Thymus (tissue), 11 donors: ENCODE measurements around the gene FAM117A. TPM values are rescaled to one million over a fixed set of nuclear protein-coding genes. Genes with fewer than 3 reads are reported as not detected.

Experiments used
- DNase-seq, 9 donors: peaks; one replicate each; pipeline ENCODE4 v3.0.0-alpha.2; 2013; ENCODE audit warnings: low spot score in 9 of 9, low read depth in 6 of 9, missing footprints in 1 of 9
- H3K27ac ChIP-seq, 2 donors: one replicate each; pipeline ENCODE4 v1.5.1; 2013; ENCODE audit warnings: control low read depth in 1 of 2, low read depth in 1 of 2, low read length in 1 of 2, mild to moderate bottlenecking in 1 of 2, moderate library complexity in 1 of 2
- H3K27me3 ChIP-seq, 2 donors: one replicate each; pipeline ENCODE4 v1.5.1; 2013; ENCODE audit warnings: low read length in 1 of 2; ENCODE audit not compliant: control insufficient read depth in 2 of 2, insufficient read depth in 1 of 2
- H3K36me3 ChIP-seq, 2 donors: one replicate each; pipeline ENCODE4 v1.5.1; 2013; ENCODE audit warnings: low read length in 1 of 2, mild to moderate bottlenecking in 1 of 2, moderate library complexity in 1 of 2; ENCODE audit not compliant: control insufficient read depth in 2 of 2, insufficient read depth in 2 of 2
- H3K4me1 ChIP-seq, 2 donors: one replicate each; pipeline ENCODE4 v1.5.1; 2013; ENCODE audit warnings: low read length in 2 of 2; ENCODE audit not compliant: control insufficient read depth in 2 of 2, insufficient read depth in 2 of 2
- H3K4me3 ChIP-seq, 2 donors: one replicate each; pipeline ENCODE4 v1.5.1; 2013; ENCODE audit warnings: low read length in 2 of 2, control low read depth in 1 of 2, mild to moderate bottlenecking in 1 of 2
- H3K9me3 ChIP-seq, 2 donors: one replicate each; pipeline ENCODE4 v1.5.1; 2013; ENCODE audit warnings: low read length in 1 of 2, mild to moderate bottlenecking in 1 of 2; ENCODE audit not compliant: control insufficient read depth in 2 of 2, insufficient read depth in 1 of 2
- WGBS: extraction: QIAGEN DNeasy Blood & Tissue Kit; methylation state at CpG from one replicate; pipeline ENCODE4 v1.1.7; 2013; 5-methylcytosine and 5-hydroxymethylcytosine counted together
- polyA plus RNA-seq: library from polyadenylated mRNA; stranded (reverse); fragments of 200-250 nt; gene quantifications from one replicate; pipeline ENCODE4 v1.2.3, GENCODE V29; 2013
- total RNA-seq: library from RNA; stranded (reverse); fragments of 120-200 nt; gene quantifications from one replicate; pipeline ENCODE4 v1.2.4, GENCODE V29; 2013
- donor health status: healthy.

Gene FAM117A
- total and polyA plus RNA-seq, 2 donors = 10.3 to 13.6 TPM

DNA sequence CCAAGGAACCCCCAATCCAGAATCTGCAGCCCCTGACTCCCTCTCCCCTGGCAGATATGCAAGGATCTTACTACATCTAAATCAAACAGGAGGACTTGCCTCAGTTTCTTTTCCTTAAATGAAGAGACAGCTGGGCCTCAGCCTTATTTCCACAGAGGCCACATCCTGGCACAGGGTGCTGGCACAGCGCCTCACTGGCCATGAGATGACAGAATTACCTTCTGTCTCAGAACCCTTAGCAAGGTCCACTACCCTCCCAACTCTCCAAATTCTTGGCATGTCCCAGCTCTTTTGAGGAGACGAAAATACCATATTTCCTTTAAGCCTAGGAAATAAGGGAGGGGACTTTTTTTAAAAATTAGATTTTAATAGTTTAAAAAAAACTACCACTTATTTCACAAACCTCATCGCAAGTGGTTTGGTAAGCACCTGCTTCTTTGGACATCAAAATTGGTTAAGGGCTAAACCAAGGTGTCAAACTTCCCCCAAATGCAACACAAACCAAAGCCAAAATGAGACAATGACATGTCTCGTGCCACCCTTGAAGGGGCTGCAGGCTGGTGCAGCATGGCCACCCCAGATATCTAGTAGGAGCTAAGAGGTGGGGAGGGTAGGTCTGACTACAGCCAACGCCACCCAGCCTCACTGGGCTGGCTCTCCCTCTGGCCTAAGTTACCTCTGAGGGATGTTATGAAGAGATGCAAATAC, 25.3 kb downstream of the FAM117A start:
- Histone ChIP-seq H3K4me3 (peak overlapping the region in 1 of 2 donors; percentile 51), H3K4me1 (peaks cover 62 to 71% of the 10 kb centered on the region in 2 donors), H3K27me3 (no peaks in the 10 kb centered on the region), H3K36me3 (peaks cover 0 to 3% of the 10 kb centered on the region in 2 donors), H3K9me3 (no peaks in the 10 kb centered on the region), H3K27ac (peak overlapping the region; percentile 93 to 99)
- no peak for DNase-seq
- WGBS = 83% methylated on average over 5 of the region's 5 CpGs

DNA sequence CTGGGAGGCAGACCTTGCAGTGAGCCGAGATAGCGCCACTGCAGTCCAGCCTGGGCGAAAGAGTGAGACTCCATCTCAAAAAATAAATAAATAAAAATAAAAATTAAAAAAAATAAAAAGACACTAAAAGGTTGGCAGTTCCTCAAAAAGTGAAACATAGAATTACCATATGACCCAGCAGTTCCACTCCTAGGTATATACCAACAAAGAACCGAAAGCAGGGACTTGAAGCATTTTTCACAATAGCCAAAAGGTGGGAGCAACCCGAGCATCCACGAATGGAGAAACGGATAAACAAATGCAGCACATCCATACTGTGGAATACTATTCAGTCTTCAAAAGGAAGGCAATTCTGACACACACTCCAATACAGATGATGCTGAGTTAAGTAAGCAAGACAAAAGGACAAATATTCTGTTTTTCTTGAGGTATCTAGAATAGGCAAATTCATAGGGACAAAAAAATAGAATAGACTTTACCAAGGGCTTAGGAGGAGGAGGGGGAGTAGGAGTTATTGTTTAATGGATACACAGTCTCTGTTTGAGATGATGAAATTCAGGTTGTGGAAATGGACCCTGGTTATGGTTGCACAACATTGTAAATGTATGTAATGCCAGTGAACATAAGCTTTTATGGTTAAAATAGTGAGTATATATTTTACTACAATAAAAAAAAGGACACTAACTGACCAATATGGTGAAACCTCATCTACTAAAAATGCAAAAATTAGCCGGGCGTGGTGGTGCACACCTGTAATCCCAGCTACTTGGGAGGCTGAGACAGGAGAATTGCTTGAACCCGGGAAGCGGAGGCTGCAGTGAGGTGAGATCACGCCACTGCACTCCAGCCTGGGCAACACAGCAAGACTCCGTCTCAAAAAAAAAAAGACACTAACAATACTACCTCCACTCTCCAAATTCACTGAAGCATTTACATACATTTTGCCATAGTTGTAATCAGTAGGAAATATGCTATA, 29.1 kb downstream of the FAM117A start:
- no peak overlapping the region for H3K27ac ChIP-seq
- DNase-seq = no peak
- H3K4me1 ChIP-seq = peaks cover 38 to 44% of the 10 kb centered on the region in 2 donors
- H3K27me3 ChIP-seq = no peaks in the 10 kb centered on the region
- no peak overlapping the region for H3K4me3 ChIP-seq
- H3K36me3 ChIP-seq = peaks cover 12% of the 10 kb centered on the region in 2 donors
- WGBS = 97% methylated on average over 13 of the region's 13 CpGs
- no peaks in the 10 kb centered on the region for H3K9me3 ChIP-seq

DNA sequence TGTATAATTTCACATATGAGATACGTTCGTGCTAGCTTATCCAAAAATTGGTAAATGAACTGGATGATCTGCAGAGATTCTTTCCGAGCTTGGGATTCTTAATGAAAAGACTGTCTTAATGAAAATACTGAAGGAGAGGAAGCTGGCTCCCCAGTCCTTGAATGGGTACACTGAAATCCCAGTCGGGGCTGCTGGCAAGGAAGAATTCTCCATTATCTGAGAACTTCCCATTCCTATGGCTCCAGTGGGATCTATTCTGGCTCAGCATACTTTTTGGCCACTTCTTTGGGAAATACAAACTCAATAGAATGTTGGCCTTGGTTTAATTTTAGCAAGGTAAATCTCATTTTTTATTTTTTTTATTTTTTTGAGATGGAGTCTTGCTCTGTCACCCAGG, 32.5 kb downstream of the FAM117A start:
- Histone ChIP-seq H3K36me3 (peaks cover 13 to 25% of the 10 kb centered on the region in 2 donors), H3K27me3 (no peaks in the 10 kb centered on the region), H3K9me3 (no peaks in the 10 kb centered on the region), H3K4me3 (no peak overlapping the region), H3K27ac (no peak overlapping the region), H3K4me1 (peaks cover 12 to 25% of the 10 kb centered on the region in 2 donors)
- no peak for DNase-seq
- 95% methylated on average over 4 of the region's 4 CpGs for WGBS

DNA sequence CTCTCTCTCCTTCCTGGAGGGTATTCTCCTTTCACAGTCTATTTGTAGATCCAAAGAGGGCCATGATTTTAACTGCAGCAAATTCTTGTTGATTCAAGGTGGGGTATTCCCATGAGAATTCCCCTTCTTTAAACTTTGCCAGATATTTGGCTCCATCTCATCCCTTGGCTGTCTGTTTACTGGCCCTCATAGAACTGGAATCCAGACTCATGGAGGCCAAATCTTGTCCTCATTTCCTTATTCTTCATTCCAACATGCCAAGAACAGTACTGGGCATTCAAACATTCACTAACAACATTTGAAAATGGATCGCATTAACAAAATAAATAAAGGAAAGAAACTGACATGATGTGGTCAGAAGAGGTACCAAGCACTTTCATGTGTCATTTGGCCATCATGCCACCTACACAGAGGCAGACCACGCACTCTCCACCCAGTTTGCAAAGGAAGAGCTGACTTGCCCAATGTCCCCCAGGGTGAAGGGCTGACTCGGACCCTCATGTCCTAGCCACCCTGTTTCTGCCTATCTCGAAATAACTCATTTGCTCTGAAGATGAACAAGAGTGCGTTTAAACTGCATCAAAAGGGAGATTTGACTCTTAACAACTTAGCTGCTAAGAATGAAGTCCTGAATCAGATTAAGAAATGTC, 33.0 kb downstream of the FAM117A start:
- WGBS = 96% methylated on average over 5 of the region's 5 CpGs
- no peak overlapping the region for H3K4me3 ChIP-seq
- peaks cover 10 to 25% of the 10 kb centered on the region in 2 donors for H3K4me1 ChIP-seq
- no peaks in the 10 kb centered on the region for H3K27me3 ChIP-seq
- H3K9me3 ChIP-seq = peaks cover 0 to 1% of the 10 kb centered on the region in 2 donors
- H3K36me3 ChIP-seq = peaks cover 15 to 30% of the 10 kb centered on the region in 2 donors
- no peak overlapping the region for H3K27ac ChIP-seq
- no peak for DNase-seq

DNA sequence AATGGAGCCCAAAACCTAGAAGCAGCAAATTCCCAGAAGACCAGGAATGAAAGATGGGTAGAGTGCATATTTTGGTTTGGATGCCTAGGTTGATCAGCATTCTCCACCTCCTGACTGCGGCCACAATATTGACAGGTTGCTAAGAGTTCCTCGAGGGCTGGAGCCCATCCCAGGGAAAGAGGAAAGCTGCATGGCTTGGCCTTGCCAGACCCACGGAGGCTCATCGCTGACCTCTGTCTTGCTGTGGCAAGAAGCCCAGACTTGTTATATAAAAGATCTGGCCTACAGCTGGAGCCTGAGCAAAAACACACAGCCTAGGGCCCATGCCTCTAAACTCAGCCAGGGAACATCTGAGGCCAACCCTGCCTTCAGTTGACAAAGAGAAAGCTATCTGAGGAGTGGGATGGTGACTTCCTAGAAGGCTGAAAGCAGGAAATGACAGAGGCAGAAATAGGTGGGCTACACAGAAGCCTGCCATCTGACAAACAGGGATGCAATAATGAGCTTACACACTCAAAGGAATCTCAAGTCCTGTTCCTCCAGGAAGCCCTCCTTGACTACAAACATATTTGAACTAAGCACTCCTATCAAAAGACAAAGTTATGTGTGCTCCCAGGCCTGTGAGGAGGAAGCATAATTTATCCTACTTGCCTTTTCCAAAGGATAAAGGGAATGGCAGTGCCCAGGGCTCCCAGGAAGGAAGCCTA, 33.7 kb downstream of the FAM117A start:
- Histone ChIP-seq H3K27me3 (no peaks in the 10 kb centered on the region), H3K36me3 (peaks cover 15 to 37% of the 10 kb centered on the region in 2 donors), H3K4me1 (peaks cover 10 to 25% of the 10 kb centered on the region in 2 donors), H3K9me3 (peaks cover 0 to 3% of the 10 kb centered on the region in 2 donors), H3K27ac (peak overlapping the region in 1 of 2 donors; percentile 18), H3K4me3 (no peak overlapping the region)
- WGBS = 89% methylated on average over 4 of the region's 4 CpGs
- no peak for DNase-seq

DNA sequence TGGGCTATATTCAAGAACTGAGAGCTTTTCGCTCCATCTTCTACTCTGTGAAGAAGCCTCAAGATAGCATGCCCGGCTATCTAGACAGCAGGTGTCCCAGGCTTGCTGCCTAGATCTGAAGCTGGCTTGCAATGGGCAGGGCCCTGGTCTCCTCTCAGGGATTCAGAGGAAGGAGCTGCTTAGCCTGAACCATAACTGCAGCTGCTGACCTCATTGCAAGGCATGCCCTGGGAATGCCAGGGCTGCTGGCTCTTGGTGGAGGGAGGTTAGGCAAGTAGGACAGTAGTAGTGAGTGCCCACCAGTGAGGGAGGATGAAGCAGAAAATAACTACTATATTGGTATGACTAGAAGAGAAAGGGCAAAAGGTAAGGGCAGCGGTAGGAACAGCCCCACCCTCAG, 34.9 kb downstream of the FAM117A start:
- WGBS = 84% methylated on average over 3 of the region's 3 CpGs
- H3K36me3 ChIP-seq = peaks cover 15 to 38% of the 10 kb centered on the region in 2 donors
- peaks cover 0 to 3% of the 10 kb centered on the region in 2 donors for H3K9me3 ChIP-seq
- no peak for DNase-seq
- peaks cover 15 to 28% of the 10 kb centered on the region in 2 donors for H3K4me1 ChIP-seq
- no peaks in the 10 kb centered on the region for H3K27me3 ChIP-seq
- no peak overlapping the region for H3K27ac ChIP-seq
- no peak overlapping the region for H3K4me3 ChIP-seq

DNA sequence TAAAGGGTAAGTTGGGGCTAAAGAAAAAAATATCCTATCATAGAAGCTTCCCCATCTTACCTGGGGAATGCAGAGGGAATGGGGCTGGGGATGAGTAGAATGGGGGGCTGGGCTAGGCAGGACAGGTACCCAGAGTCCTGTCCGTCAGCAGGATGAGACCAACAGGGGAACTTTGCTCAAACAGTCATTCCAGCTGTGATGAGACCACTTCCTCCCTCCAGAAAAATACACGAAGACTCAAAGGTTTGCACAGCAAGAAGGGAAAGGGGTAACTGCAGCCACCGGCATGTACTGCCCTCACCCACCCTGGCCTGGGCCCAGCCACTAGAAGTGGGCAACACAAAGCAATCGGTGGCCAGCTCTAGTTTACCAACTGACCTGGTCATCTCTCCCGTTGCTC, 35.5 kb downstream of the FAM117A start:
- peaks cover 21 to 35% of the 10 kb centered on the region in 2 donors for H3K4me1 ChIP-seq
- no peak for DNase-seq
- peaks cover 0 to 3% of the 10 kb centered on the region in 2 donors for H3K9me3 ChIP-seq
- WGBS = 56% methylated on average over 5 of the region's 5 CpGs
- peaks cover 15 to 36% of the 10 kb centered on the region in 2 donors for H3K36me3 ChIP-seq
- no peak overlapping the region for H3K4me3 ChIP-seq
- no peak overlapping the region for H3K27ac ChIP-seq
- H3K27me3 ChIP-seq = no peaks in the 10 kb centered on the region

DNA sequence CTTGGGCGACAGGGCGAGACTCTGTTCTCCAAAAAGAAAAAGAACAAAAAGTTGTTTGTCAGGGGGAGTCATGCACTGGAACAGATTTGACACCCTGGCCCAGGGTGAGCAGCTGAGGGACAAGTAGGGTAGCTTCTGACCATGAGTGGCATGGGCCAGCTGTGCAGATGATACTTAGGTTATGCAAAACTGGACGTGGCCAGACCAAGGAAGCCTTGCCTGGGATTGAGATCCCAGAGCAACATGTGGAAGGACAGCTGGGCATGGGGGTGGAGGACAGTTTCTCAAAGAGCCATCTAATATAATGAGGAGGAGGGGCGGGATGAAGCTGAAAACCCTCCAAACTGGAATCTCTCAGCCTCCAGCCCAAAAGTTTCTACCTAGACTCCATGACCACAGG, 36.6 kb downstream of the FAM117A start:
- Histone ChIP-seq H3K9me3 (peaks cover 0 to 3% of the 10 kb centered on the region in 2 donors), H3K4me1 (peaks cover 25 to 45% of the 10 kb centered on the region in 2 donors), H3K36me3 (peaks cover 18 to 33% of the 10 kb centered on the region in 2 donors), H3K27ac (no peak overlapping the region), H3K4me3 (no peak overlapping the region), H3K27me3 (no peaks in the 10 kb centered on the region)
- no peak for DNase-seq
- WGBS = 98% methylated on average over 4 of the region's 4 CpGs
